T-helper 1 cell (primary cell): ENCODE data around the gene ITPK1.

ENCODE experiments used
- DNase-seq, 5 donors: peaks; one replicate each; pipeline ENCODE4 v3.0.0-alpha.2; 2012 to 2020

ITPK1 gene

DNA sequence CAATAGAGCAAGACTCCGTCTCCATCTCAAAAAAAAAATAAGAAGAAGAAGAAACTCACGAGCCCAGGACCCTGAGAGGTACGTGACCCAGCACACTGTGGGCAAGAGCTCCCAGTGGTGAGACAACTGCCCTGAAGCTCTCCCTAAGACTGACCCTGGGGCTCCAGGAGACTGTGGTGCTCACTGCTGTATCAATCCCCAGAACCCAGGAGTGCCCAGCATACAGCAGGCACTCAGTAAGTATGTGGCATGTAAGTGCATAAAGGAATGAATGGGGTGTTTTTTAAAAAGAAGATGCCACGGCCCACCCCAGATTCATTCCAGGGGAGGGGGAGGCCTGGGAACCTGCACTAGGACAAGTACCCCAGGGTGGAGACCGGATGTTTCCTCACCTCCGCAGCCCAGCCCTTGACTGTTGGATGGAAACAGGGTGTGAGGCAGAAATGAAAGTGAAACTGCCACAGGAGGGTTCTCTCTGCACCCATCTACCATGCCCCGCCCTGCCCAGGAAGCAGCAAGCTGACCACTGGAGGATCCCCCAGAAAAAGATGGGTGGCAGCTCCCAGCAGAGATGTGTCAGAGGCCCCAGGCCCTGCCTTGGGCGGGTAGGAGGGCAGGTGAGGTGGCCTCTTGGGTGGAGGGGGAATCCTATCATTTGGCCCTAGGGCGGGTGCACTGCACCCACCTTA, 12.2 kb downstream of the ITPK1 start:
- DNase-seq = peak; percentile 27 to 93 (median 41)

DNA sequence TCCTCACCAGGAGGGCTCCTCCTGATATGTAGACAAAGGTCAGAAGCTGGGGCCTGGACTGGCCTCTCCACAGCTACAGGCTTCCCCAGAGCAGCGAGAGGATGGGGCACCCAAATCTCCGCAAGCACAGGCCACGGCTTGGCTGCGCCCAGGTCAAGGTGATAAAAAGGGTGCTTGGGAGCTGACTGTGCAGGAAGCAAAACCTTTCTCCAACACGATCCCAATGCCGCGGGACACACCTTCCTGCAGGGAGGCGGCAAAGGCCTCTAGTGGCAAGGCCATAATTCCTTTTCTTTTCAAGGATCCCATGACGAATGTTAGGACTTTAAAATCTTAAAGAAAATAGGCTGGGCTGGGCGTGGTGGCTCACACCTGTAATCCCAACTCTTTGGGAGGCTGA, 13.6 kb downstream of the ITPK1 start:
- DNase-seq = no peak

DNA sequence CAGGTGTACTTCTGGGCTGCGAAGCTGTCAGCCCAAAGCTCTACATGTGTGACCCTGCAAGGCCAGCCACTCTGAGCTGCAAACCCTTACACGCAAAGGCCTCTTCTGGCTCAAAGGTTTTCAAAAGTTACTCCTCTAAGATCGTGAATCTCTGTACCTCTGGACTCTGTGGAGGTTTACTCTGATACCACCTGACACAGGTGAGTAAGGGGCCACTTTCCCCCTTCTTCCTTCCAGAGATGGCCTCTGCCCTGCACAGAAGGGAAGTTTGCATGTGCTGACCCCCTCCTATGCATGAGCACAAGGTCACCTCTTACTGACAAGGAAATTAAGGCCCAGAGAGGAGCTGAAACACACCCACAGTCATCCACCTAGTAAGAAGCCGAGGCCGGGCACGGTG, 14.5 kb downstream of the ITPK1 start:
- DNase-seq = no peak

DNA sequence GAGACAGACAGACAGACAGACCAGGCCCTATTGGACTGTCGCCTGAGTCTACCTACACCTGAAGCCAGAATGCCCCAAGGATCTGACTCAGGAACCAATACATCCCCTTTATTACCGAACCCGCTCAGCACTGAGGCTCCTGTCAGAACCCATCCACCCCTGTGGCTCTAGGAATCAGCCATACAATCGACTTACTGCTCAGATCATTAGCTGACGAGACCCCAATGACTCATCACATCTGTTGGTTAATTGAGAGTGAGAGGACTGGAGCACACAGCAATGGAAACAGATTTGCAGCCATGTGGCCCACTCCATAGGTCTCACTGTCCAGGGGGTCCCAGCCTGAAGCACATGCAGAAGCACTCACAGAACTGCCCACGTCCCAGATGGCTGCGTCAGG, 15.2 kb downstream of the ITPK1 start:
- DNase-seq = no peak

DNA sequence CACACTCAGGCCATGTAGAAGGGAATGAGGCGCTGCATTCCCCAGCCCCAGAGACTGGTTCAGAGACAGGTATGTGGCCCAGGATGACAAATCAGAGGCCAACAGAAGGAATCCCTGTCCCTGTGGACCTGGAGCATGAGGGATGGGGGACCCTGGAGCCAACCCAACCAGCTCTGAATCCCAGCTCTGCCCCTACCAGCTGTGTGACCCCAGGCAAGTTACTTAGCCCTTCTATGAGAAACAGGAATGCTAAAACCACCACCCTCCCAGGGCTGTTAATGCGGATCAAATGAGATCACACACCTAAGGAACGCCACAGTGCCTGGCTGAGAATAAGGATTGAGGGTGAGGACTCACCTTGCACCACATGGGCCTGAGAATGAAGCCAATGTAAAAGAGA, 15.6 kb downstream of the ITPK1 start:
- DNase-seq = no peak

DNA sequence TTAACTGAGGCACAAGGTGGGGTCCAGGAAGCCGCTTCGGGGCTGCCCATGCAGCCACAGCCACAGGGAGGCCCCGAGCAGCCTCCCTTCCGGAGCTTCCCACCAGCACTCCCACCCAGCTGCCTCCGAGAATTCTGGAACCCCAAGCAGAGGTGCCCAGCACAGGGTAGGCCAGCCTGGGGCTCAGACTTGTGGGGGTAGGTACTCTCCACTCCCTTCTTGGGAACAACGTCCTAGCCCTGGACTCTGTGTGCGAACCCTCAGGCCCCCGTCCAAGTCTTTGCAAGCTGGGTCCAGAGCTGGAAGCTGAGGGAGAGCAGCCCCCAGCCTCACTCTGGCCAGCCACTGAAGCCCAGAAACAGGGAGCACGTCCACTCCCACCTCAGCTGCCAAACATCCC, 16.1 kb downstream of the ITPK1 start:
- DNase-seq = no peak

DNA sequence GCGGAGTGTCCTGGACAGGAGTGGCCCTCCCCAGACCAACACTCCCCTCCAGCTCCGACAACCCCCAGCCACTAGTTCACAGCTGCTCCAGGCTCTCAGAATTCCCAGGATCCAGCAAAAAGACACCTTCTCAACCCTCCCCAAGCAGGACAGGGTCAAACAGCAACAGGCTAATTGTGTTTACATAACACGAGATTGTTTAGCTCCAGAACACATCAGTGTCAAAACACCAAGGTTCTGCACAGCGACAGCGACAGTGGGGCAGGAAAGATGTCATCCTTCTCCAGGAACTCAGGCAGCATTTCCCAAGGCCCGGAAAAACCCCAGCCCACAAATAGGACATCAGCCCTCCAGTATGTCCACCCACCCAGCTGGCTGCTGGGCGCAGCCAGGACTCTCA, 16.5 kb downstream of the ITPK1 start:
- DNase-seq = no peak

DNA sequence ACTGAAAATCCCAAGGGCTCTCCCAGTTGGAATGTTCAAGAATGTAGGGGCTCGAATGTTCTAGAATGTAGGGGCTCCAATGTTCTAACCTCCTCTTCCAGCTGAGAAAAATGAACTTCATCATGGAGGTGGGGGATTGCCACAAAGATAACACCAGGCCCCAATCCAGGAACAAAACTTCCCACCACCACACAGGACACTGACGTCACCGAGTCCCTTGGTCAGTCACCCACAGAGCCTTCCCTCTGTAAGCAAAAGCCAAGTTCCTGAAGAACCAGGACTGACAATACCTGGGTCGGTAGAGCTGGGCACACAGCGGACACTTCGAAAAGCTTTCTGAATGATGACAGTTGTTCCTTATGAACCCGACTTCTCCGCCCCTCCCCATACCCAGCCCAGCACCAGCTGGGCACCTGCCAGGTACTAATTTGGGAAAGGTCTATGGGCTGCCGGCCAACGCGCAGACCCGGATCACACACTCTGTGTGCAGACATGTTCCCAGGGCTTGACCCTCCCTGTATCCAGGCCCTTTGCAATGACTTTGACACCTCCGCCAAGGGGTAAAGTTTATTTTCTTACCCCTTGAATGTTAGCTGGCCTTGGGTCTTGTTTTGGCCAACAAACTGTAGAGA, 18.9 kb downstream of the ITPK1 start:
- no peak for DNase-seq

DNA sequence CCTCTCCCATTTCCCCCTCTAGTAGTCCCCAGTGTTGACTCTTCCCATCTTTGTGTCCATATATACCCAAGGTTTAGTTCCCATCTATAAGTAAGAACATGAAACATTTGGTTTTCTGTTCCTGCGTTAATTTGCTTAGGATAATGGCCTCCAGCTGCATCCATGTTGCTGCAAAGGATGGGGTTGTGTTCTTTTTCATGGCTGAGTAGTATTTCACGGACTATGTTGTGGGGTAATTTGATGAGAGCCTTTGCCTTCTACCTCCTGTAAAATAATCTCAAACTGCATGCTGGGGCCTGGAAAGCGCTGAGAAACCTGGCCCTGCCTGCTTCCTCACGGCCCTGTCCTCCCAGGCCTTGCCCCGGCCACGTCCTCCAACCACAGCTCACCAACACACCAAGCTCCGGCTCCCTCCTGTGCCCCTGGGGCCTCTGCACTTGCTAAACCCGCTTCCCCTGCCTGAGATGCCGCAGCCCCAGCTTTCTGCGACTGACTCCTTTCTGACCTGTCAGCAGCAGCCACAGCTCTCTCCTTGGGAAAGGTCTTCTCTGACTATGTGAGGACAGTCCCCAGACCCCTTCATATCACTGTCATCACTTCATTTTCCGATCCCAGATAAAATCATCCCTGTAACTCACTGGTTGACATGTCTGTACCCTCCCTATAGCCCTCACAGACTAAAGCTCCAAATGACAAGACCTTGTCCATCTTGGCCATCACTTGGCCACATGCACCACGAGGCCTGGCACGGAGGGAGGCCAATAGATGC, 19.8 kb downstream of the ITPK1 start:
- DNase-seq = no peak

DNA sequence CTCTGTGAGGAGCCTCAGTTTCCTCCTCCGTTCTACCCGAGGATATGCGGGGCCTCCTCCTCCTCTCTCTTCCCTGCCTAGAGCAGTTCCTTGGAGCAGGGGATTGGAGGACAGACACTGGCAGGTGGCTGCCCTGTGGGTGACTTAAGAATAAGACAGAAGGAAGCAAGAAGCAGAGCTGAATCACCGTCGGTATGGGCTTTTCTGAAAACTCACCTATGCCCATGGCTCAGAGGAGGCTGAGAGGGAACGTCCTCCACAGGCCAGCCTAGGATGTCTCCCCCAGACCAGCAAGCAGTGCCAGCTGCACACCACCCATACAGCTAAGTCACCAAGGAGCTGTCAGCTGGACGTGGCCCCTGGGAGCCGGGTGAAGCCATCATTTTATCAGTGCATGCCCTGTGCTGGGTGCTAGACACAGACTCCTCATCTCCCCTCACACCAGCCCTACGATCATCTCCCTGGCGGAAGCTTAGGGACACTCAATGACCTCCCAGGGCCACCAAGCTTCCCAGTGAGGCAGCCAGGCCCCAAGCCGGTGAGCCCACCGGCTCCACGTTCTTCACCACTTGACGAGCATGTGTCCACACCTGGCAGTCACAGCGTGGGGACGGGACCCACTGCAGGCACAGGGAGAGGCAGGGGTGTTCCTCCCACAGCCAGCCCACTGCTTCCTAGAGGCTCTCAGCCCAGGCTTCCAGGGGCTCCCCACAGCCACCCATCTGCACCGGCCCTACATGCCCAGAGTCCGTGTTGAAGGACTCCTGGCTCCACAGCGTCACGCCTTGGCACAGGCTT, 21.4 kb downstream of the ITPK1 start:
- no peak for DNase-seq

DNA sequence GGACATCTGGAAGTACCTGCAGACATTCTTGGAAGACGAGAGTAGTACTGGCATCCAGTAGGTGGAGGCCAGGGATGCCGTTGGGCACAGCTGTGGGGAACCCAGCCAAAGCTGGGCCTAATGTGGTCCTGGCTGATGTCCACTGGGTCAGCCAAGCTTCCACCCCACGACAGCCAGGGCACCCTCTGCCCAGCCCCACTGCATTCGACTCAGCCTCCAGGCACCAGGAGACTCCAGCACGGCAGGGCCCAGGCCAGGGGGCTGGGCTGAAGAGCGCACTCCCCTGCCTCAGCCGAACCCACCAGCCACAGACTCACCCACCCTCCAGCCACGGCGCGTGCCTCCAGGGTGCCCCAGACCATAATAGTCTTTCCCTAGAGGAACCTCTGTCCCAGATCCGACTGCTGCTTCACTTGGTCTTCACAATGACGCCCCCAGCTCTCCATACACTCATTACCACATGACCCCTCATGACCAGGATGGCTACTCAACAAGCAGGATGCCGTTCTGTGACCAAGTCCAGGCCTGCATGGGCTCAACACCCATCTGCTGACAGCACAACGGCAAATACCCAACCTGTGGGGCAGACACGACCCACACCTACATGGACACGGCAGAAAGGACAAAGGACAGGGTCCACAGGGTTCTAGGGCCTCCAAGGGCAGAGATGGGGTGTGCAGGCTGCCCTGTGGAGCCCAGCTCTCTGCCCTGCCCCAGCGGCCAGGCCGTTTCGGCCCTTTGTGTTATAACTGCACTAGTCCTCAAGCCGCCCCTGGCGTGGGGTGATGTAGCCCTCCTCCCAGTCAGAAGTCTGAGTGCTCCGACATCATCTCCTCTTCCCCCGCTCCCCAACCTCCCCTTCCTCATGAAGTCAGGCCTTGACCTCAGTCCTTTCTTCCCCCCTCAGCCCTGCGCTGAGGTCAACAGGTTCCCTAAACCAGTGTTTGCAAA, 22.8 kb downstream of the ITPK1 start:
- no peak for DNase-seq

DNA sequence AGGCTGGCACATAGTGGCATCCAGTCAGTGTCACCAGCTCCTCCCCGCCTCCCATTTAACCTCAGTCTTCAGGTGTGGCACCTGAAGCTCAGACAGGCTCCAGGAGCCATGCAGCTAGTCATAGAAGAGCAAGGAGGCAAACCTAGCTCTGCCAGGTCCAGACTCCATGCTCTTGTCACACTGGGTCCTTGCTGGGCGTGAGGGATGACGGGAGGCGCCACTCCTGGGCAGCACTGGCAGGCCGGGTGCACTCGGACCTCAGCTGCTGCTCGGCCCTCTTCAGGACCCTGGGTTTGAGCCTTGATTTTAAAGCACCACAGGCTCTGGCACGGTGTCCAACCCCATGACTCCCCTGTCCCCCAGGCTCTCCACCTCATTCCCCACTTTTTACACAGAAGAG, 24.1 kb downstream of the ITPK1 start:
- DNase-seq = no peak

DNA sequence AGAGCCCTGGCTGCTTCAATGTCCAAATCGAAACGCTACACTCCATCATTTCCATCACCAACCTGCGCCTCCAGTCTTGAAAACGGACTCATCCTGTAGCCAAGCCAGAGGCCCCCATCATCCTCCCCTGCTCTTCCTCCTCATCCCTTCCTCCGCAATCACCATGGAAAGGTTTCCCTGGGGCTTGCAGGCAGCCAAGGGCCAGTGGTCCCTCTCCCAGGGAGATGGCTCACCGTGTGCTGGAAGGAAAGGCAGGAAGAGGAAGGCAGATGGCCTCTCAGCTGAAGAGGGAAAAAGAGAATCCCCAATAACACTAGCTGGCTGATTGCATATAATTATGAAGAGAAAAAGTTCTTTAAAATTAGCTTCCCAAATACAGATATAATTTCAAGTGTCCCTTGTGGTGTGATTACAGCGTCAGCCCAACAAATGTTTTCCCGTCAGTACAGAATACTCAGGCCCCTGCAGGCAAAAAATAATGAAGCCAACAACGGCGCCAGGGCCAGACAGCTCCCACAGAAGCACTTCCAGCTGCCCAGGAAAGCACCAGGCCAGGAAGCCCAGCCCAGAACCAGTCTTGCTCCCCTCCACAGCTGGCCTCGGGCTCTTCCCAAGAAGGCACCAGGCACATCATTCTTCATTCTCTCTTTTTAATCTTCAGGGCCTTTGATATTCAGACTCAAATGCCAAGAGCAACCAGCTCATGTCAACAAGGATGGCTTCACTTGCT, 24.7 kb downstream of the ITPK1 start:
- DNase-seq = no peak

DNA sequence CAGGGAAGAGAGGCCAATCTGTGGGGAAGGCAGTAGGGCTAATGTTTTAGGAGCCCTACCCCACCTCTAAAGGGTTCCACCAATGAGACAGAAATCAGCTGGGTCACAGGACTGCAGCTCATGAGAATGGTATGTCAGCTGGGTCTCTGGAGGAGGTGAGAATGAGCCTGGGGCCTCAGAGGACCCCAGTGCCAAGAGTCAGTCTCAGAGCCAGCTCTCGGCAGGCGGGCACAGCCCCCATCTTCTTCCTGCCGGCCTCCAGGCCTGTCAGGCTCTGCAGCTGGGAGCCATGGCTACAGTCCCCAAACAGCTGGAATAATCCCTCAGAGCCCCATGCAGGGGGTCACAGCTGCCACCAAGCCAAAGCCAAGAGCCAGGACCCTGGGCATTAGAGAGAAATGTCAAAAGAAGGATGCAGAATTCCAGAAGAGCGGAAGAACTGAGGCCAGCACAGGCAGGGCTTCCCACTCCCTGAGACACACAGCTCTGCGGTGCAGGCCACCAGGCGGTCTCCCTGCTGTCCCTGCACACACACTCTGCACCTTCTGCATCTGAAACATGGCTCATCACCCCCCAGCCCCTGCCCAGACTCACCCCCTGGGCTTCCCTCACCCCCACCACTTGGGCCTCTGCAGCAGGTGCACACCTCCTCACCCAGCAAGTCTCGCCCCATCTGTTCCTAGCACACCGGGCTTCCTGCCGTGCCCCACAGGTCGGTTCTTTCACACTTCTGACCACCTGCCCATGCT, 26.0 kb downstream of the ITPK1 start:
- no peak for DNase-seq

DNA sequence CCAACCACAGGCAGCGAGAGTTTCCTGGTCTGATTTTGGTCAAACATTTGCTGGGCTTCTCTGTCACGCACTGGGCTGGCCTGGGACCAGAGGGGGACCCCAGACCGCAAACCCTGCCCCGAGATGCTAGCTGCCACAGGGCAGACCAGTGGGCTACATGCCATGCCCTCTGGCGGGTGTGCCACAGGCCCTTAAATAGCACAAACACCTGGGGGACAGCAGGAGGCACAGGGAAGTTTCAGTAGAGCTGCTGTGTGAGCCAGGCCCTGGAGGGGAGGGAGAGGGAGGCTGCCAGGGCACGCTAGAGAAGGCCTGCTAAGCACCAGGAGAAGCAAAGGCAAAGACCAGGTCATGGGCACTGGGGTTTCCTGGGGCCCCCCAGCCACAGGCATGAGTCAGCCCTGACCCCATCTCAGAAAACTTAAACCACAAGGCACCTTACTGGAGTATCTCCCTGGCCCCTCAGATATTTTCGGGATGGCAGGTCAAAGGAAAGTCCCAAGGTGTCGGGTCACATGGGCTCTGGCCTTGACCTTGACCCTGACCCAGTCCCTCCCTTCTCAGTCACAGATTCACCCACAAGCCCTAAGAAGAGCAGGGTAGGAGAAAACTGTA, 29.2 kb downstream of the ITPK1 start:
- no peak for DNase-seq

DNA sequence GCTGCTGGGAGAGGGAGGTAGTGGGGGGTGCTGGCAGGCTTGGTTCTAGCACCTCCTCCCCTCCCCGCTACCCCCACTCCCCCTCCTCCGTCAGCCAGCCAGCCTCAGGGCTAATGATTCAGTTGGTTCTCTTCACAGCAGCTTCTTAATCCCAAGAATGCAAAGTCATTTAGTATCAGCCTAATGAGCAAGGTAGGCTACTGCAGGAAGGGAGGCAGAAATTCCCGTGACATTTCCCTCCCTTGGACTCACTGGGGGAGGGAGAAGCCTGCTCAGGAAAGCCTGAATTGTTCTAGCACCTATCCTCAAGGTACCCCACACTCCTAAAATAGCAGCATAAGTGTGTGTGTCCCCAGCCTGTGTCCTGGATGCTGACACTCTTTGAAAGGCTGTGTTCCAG, 29.8 kb downstream of the ITPK1 start:
- no peak for DNase-seq

DNA sequence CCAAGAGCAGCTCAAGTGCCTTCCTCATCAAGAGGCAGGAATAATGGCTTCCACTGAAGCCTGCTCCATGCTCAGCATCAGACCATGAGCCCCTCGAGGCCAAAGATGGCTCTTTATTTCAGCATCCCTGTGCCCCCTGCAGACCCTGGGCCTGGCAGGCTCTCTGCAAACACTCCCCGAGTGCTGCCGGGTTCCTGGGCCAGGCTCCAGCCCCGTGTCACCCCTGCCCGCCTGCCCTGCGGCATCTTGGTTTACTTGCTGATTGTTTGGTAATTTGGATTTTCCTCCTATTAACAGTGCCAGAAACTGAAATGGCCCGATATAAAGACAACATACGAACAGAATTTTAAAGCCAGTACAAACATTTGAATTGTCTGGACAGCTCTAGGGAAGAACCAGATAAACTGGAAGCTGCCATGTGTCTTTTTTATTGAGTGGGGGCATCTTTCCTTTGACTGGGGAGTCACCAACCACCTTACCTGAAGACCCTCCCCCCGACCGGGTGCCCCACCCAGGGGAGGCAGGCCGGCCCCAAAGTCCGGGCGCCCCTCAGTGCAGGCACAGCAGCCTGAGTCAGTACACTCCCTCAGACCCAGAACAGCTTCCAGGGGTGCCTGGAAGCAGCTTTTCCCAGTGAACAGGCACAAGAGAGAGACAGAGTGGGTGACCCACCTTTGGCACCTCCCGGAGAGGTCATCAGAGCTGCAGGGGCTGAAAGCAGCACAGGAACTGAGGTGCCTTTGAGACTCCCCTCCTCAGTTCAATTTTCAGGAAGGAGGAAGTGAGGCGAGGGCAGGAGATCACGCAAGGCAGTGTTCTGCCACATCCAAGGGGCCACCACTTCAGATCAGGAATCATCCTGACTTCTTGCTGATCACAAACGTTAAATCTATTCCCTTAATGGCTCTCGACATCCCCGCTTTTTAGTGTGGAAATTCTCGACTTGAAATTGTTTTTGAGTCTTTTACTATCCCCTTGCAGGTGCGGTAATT, 30.6 kb downstream of the ITPK1 start:
- no peak for DNase-seq

DNA sequence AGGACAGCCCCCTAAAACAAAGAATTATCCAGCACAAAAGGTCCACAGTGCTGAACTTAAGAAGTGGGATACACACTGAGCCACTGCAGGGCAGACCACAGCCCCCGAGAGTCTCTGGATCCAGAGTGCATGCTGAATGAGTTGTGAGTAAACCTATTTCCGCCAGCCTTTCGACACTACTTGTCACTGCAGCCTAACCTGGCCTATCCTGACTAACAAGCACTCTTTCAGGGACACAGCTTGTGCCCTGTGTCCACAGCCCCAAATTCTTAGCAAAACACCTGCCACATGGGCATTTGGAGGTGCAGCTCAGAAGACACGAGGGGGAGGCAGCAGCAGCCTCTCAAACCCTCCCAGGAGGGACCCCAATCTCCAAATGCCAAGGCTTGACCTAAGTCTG, 31.3 kb downstream of the ITPK1 start:
- no peak for DNase-seq

DNA sequence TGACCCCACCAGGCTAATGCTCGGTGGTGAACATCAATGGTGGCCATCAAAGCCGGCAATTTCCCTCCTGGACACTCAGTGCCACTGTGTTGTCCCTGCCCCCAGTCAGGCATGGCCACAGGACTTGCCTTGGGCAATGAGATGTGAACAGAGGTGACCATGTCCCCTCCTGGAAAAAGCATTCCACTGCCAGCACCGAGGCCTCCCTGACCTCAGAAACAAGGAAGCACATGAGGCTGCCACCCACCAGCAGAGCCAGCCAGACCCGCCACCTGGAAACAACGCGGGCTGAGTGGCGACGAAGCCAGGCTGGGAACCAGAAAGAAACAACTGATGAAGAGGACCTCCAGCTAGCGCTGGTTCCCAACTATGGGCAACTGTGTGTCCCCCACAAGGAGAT, 31.8 kb downstream of the ITPK1 start:
- DNase-seq = no peak
